COR-L47 (cell line): ENCODE results near the gene RAB33A.
"Not testable (repeated sequence)": the region's sequence is repeated elsewhere in the genome, so short reads cannot be mapped to it uniquely, and the experiment has no call there.

ENCODE experiments used
- DNase-seq: peaks from one replicate; lab custom pipeline; 2025; lab: John Stamatoyannopoulos, UW

Gene RAB33A

GRCh38 chrX:130172127-130172845 is 524 bp downstream of the RAB33A start:
- no peak for DNase-seq

GRCh38 chrX:130173190-130173895 is 1.6 kb downstream of the RAB33A start:
- DNase-seq: no peak

- no peak for DNase-seq
Observed at GRCh38 chrX:130174045-130174704, 2.4 kb downstream of the RAB33A start.

GRCh38 chrX:130174937-130175336 is 3.2 kb downstream of the RAB33A start:
- no peak for DNase-seq

GRCh38 chrX:130176354-130176776 is 4.6 kb downstream of the RAB33A start:
- DNase-seq: no peak

GRCh38 chrX:130176942-130177341 is 5.2 kb downstream of the RAB33A start:
- no peak for DNase-seq

- DNase-seq: no peak
Observed at GRCh38 chrX:130179170-130179569, 7.4 kb downstream of the RAB33A start.

GRCh38 chrX:130179579-130180215 is 7.9 kb downstream of the RAB33A start:
- no peak for DNase-seq

GRCh38 chrX:130184168-130184567 is 12.4 kb downstream of the RAB33A start:
- DNase-seq: no peak

GRCh38 chrX:130184857-130185256 is 13.1 kb downstream of the RAB33A start:
- no peak for DNase-seq

GRCh38 chrX:130186651-130187050 is 14.9 kb downstream of the RAB33A start:
- DNase-seq: no peak

- DNase-seq: no peak
Observed at GRCh38 chrX:130190801-130191200, 19.0 kb downstream of the RAB33A start.

GRCh38 chrX:130196466-130196865 is 24.7 kb downstream of the RAB33A start:
- no peak for DNase-seq

GRCh38 chrX:130197464-130197863 is 25.7 kb downstream of the RAB33A start:
- DNase-seq: no peak

GRCh38 chrX:130204647-130205046 is 32.9 kb downstream of the RAB33A start:
- DNase-seq: no peak

- DNase-seq: no peak
Observed at GRCh38 chrX:130211415-130212186, 39.8 kb downstream of the RAB33A start.

GRCh38 chrX:130212371-130212770 is 40.6 kb downstream of the RAB33A start:
- DNase-seq: no peak

- DNase-seq: no peak
Observed at GRCh38 chrX:130213376-130213775, 41.6 kb downstream of the RAB33A start.

- no peak for DNase-seq
Observed at GRCh38 chrX:130216320-130216719, 44.6 kb downstream of the RAB33A start.

- no peak for DNase-seq
Observed at GRCh38 chrX:130224810-130225209, 53.0 kb downstream of the RAB33A start.

GRCh38 chrX:130228871-130229270 is 57.1 kb downstream of the RAB33A start:
- DNase-seq: no peak

- DNase-seq: not testable (repeated sequence)
Observed at GRCh38 chrX:130231184-130231583, 59.4 kb downstream of the RAB33A start.
